Stimulated activated CD8-positive, alpha-beta memory T cell treated with anti-CD3 and anti-CD28 coated beads, Interleukin-2, amount 100 ng/mL, for 1 hour (primary cell): ENCODE results near the gene LATS2.

Source experiments
- DNase-seq, 2 donors: peaks; one replicate each; pipeline ENCODE4 v3.0.0-alpha.2; 2020; ENCODE audit warnings: low read depth in 2 of 2

LATS2 gene

GRCh38 chr13:21047591-21048282, 13.6 kb downstream of the LATS2 start:
- DNase-seq = no peak

GRCh38 chr13:21047087-21047486, 14.3 kb downstream of the LATS2 start:
- DNase-seq = no peak

GRCh38 chr13:21046203-21046602, 15.2 kb downstream of the LATS2 start:
- no peak for DNase-seq

GRCh38 chr13:21045100-21045499, 16.3 kb downstream of the LATS2 start:
- no peak for DNase-seq

GRCh38 chr13:21043898-21044297, 17.5 kb downstream of the LATS2 start:
- no peak for DNase-seq

GRCh38 chr13:21040120-21040826, 21.1 kb downstream of the LATS2 start:
- DNase-seq = no peak

GRCh38 chr13:21039097-21039800, 22.1 kb downstream of the LATS2 start:
- no peak for DNase-seq

- DNase-seq = no peak
Observed at GRCh38 chr13:21037656-21038055, 23.7 kb downstream of the LATS2 start.

GRCh38 chr13:21035498-21035897, 25.9 kb downstream of the LATS2 start:
- no peak for DNase-seq

- DNase-seq = no peak
Observed at GRCh38 chr13:21034603-21035191, 26.7 kb downstream of the LATS2 start.

- no peak for DNase-seq
Observed at GRCh38 chr13:21033856-21034602, 27.4 kb downstream of the LATS2 start.

- DNase-seq = no peak
Observed at GRCh38 chr13:21033212-21033840, 28.1 kb downstream of the LATS2 start.

GRCh38 chr13:21032656-21033055, 28.7 kb downstream of the LATS2 start:
- DNase-seq = no peak

- DNase-seq = no peak
Observed at GRCh38 chr13:21031594-21032275, 29.7 kb downstream of the LATS2 start.

GRCh38 chr13:21025539-21025938, 35.8 kb downstream of the LATS2 start:
- DNase-seq = no peak

- DNase-seq = no peak
Observed at GRCh38 chr13:21022056-21022979, 39.1 kb downstream of the LATS2 start.

GRCh38 chr13:21020581-21020980, 40.8 kb downstream of the LATS2 start:
- DNase-seq = no peak

GRCh38 chr13:21020176-21020575, 41.2 kb downstream of the LATS2 start:
- no peak for DNase-seq

- DNase-seq = no peak
Observed at GRCh38 chr13:21018220-21018619, 43.2 kb downstream of the LATS2 start.

- no peak for DNase-seq
Observed at GRCh38 chr13:21016487-21016886, 44.9 kb downstream of the LATS2 start.
